ENCODE measurements around the gene LEF1.
"Not testable (repeated sequence)": the region's sequence is repeated elsewhere in the genome, so short reads cannot be mapped to it uniquely, and the experiment has no call there.

LEF1 gene

GRCh38 chr4:108060686-108061321 is 107.9 kb downstream of the LEF1 start:
- DNase-seq (ENCODE audit: low read depth, low spot score): no peak

- DNase-seq (ENCODE audit: low read depth, low spot score): no peak
Observed at GRCh38 chr4:108060164-108060563, 108.6 kb downstream of the LEF1 start.

- DNase-seq (ENCODE audit: low read depth, low spot score): no peak
Observed at GRCh38 chr4:108058685-108059440, 109.9 kb downstream of the LEF1 start.

- no peak for DNase-seq (ENCODE audit: low read depth, low spot score)
Observed at GRCh38 chr4:108056418-108056817, 112.3 kb downstream of the LEF1 start.

- no peak for DNase-seq (ENCODE audit: low read depth, low spot score)
Observed at GRCh38 chr4:108055787-108056186, 112.9 kb downstream of the LEF1 start.

- DNase-seq (ENCODE audit: low read depth, low spot score): no peak
Observed at GRCh38 chr4:108054025-108054638, 114.6 kb downstream of the LEF1 start.

- DNase-seq (ENCODE audit: low read depth, low spot score): no peak
Observed at GRCh38 chr4:108053251-108053711, 115.5 kb downstream of the LEF1 start.

- no peak for DNase-seq (ENCODE audit: low read depth, low spot score)
Observed at GRCh38 chr4:108052558-108053120, 116.1 kb downstream of the LEF1 start.

- DNase-seq (ENCODE audit: low read depth, low spot score): no peak
Observed at GRCh38 chr4:108051343-108051742, 117.4 kb downstream of the LEF1 start.

GRCh38 chr4:108050166-108051111 is 118.3 kb downstream of the LEF1 start:
- DNase-seq (ENCODE audit: low read depth, low spot score): not testable (repeated sequence)

GRCh38 chr4:108049406-108049805 is 119.3 kb downstream of the LEF1 start:
- DNase-seq (ENCODE audit: low read depth, low spot score): no peak

- DNase-seq (ENCODE audit: low read depth, low spot score): no peak
Observed at GRCh38 chr4:108048997-108049396, 119.7 kb downstream of the LEF1 start.

GRCh38 chr4:108048157-108048556 is 120.6 kb downstream of the LEF1 start:
- DNase-seq (ENCODE audit: low read depth, low spot score): no peak

GRCh38 chr4:108047199-108047598 is 121.5 kb downstream of the LEF1 start:
- no peak for DNase-seq (ENCODE audit: low read depth, low spot score)

- no peak for DNase-seq (ENCODE audit: low read depth, low spot score)
Observed at GRCh38 chr4:108045687-108046024, 123.1 kb downstream of the LEF1 start.

GRCh38 chr4:108044951-108045686 is 123.6 kb downstream of the LEF1 start:
- DNase-seq (ENCODE audit: low read depth, low spot score): no peak

- DNase-seq (ENCODE audit: low read depth, low spot score): no peak
Observed at GRCh38 chr4:108043526-108043925, 125.2 kb downstream of the LEF1 start.

- DNase-seq (ENCODE audit: low read depth, low spot score): no peak
Observed at GRCh38 chr4:108042927-108043326, 125.8 kb downstream of the LEF1 start.

GRCh38 chr4:108037884-108038283 is 130.8 kb downstream of the LEF1 start:
- DNase-seq (ENCODE audit: low read depth, low spot score): no peak

- DNase-seq (ENCODE audit: low read depth, low spot score): peak; percentile 29
Observed at GRCh38 chr4:108036213-108036612, 132.5 kb downstream of the LEF1 start.

GRCh38 chr4:108035691-108036090 is 133.0 kb downstream of the LEF1 start:
- no peak for DNase-seq (ENCODE audit: low read depth, low spot score)

Measured in activated CD4-positive, CD25-positive, alpha-beta regulatory T cell treated with anti-CD3 and anti-CD28 coated beads, Interleukin-2, amount 50 U/mL, for 16 hours (primary cell).